Mesenchymal stem cell (in vitro differentiated cells and primary cell): ENCODE results near the gene TBL2.

Experiments
- DNase-seq: peaks from one replicate; pipeline ENCODE4 v3.0.0-alpha.2; 2013
- H2AFZ ChIP-seq: one replicate; pipeline ENCODE4 v1.6.1; 2013; ENCODE audit warnings: low read depth, mild to moderate bottlenecking, control low read depth, inconsistent platforms, low read length, moderate library complexity
- H2AK5ac ChIP-seq: 2 replicates; pipeline ENCODE4 v1.6.1; 2013; ENCODE audit warnings: low read length, moderate library complexity, mild to moderate bottlenecking, inconsistent platforms; ENCODE audit not compliant: severe bottlenecking
- H2BK120ac ChIP-seq: one replicate; pipeline ENCODE4 v1.6.1; 2013; ENCODE audit warnings: low read depth, mild to moderate bottlenecking, inconsistent platforms, low read length, moderate library complexity
- H2BK12ac ChIP-seq, 2 experiments: one replicate each; pipeline ENCODE4 v1.6.1; 2013; ENCODE audit warnings: inconsistent platforms in 2 of 2, low read length in 2 of 2, mild to moderate bottlenecking in 2 of 2, moderate library complexity in 2 of 2, control low read depth in 1 of 2
- H2BK15ac ChIP-seq: one replicate; pipeline ENCODE4 v1.6.1; 2013; ENCODE audit warnings: mild to moderate bottlenecking, low read depth, inconsistent platforms; ENCODE audit not compliant: poor library complexity, severe bottlenecking
- H2BK5ac ChIP-seq: 2 replicates; pipeline ENCODE4 v1.6.1; 2013; ENCODE audit warnings: low read depth, mild to moderate bottlenecking, low read length, control low read depth, inconsistent platforms; ENCODE audit not compliant: poor library complexity, severe bottlenecking
- H3K14ac ChIP-seq, 2 experiments: one replicate each; pipeline ENCODE4 v1.6.1; 2013; ENCODE audit warnings: inconsistent platforms in 2 of 2, low read length in 2 of 2, control low read depth in 1 of 2, mild to moderate bottlenecking in 1 of 2, moderate library complexity in 1 of 2
- H3K18ac ChIP-seq, 2 experiments: one replicate each; pipeline ENCODE4 v1.6.1; 2013; ENCODE audit warnings: inconsistent platforms in 2 of 2, low read length in 2 of 2, control low read depth in 1 of 2, low read depth in 1 of 2, mild to moderate bottlenecking in 1 of 2
- H3K23ac ChIP-seq, 2 experiments: one replicate each; pipeline ENCODE4 v1.6.1; 2013; ENCODE audit warnings: inconsistent platforms in 2 of 2, low read length in 2 of 2, mild to moderate bottlenecking in 2 of 2, moderate library complexity in 2 of 2, control low read depth in 1 of 2
- H3K27ac ChIP-seq: 2 replicates; pipeline ENCODE4 v1.5.1; 2013; ENCODE audit warnings: mild to moderate bottlenecking, moderate library complexity, low read length, control low read depth, inconsistent platforms; ENCODE audit not compliant: poor library complexity, severe bottlenecking
- H3K27me3 ChIP-seq, 2 experiments: 2 replicates each; pipeline versions ENCODE4 v1.6.1 to v1.7.0; 2013; ENCODE audit warnings: low read length in 2 of 2, mild to moderate bottlenecking in 2 of 2, moderate library complexity in 2 of 2, control low read depth in 1 of 2, inconsistent platforms in 1 of 2; ENCODE audit not compliant: control insufficient read depth in 1 of 2, insufficient read depth in 1 of 2
- H3K36me3 ChIP-seq, 2 experiments: 2 replicates each; pipeline versions ENCODE4 v1.6.1 to v1.7.0; 2013; ENCODE audit warnings: low read length in 2 of 2, control low read depth in 1 of 2, inconsistent platforms in 1 of 2, low read depth in 1 of 2, mild to moderate bottlenecking in 1 of 2; ENCODE audit not compliant: insufficient read depth in 2 of 2, control insufficient read depth in 1 of 2
- H3K4ac ChIP-seq, 2 experiments: one replicate each; pipeline ENCODE4 v1.6.1; 2013; ENCODE audit warnings: inconsistent platforms in 2 of 2, low read length in 2 of 2, mild to moderate bottlenecking in 2 of 2, moderate library complexity in 2 of 2, control low read depth in 1 of 2, low read depth in 1 of 2
- H3K4me1 ChIP-seq: 2 replicates; pipeline ENCODE4 v1.6.1; 2013; ENCODE audit warnings: low read depth, low read length, control low read depth; ENCODE audit not compliant: control insufficient read depth, insufficient read depth
- H3K4me2 ChIP-seq: 2 replicates; pipeline ENCODE4 v1.6.1; 2013; ENCODE audit warnings: low read length, mild to moderate bottlenecking, inconsistent platforms; ENCODE audit not compliant: poor library complexity, severe bottlenecking
- H3K4me3 ChIP-seq, 2 experiments: 2 replicates each; pipeline versions ENCODE4 v1.5.1 to v1.7.0; 2013; ENCODE audit warnings: low read length in 2 of 2, mild to moderate bottlenecking in 2 of 2, control low read depth in 1 of 2, low read depth in 1 of 2; ENCODE audit not compliant: insufficient read depth in 1 of 2
- H3K79me1 ChIP-seq: replicated peaks from 2 replicates; pipeline ENCODE4 v1.6.1; 2013; ENCODE audit warnings: mild to moderate bottlenecking, control low read depth, low read length, inconsistent platforms; ENCODE audit not compliant: poor library complexity, severe bottlenecking
- H3K9ac ChIP-seq: 2 replicates; pipeline ENCODE4 v1.7.0; 2013; ENCODE audit warnings: mild to moderate bottlenecking, low read length, moderate library complexity
- H3K9me3 ChIP-seq: 2 replicates; pipeline ENCODE4 v1.7.0; 2013; ENCODE audit warnings: mild to moderate bottlenecking, low read length; ENCODE audit not compliant: control insufficient read depth
- H4K8ac ChIP-seq: one replicate; pipeline ENCODE4 v1.6.1; 2013; ENCODE audit warnings: inconsistent platforms, mild to moderate bottlenecking, low read length, moderate library complexity
- H4K91ac ChIP-seq: one replicate; pipeline ENCODE4 v1.6.1; 2013; ENCODE audit warnings: mild to moderate bottlenecking, low read length, inconsistent platforms
- WGBS: methylation state at CpG from one replicate; pipeline ENCODE4 v1.1.7; 2013; ENCODE audit warnings: mixed read lengths; 5-methylcytosine and 5-hydroxymethylcytosine counted together

The TBL2 gene

DNA sequence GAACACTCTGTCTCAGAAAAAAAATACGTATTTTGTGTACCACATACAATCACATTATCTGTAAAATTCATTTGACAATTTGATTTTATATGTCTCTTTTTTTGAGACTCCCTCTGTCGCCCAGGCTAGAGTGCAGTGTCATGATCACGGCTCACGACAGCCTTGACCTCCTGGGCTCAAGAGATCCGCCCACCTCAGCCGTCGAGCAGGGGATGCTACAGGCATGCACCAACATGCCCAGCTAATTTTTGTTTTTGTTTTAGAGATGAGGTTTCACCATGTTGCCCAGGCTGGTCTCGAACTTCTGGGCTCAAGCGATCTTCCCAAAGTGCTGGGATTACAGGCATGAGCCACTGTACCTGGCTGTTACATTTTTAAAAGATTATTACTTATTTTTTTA is 44.6 kb downstream of the TBL2 start:
- WGBS = 87% methylated on average over 6 of the region's 9 CpGs
- Histone ChIP-seq H3K79me1 (peaks cover 19% of the 10 kb centered on the region), H3K18ac (no peak overlapping the region), H2AFZ (no peak overlapping the region), H3K36me3 (peaks cover 33 to 47% of the 10 kb centered on the region in 2 experiments), H2AK5ac (no peak overlapping the region), H4K91ac (no peak overlapping the region), H3K4ac (no peak overlapping the region), H2BK15ac (no peak overlapping the region), H4K8ac (no peak overlapping the region), H3K27ac (no peak overlapping the region), H3K4me3 (no peak overlapping the region), H2BK5ac (no peak overlapping the region), H3K9me3 (no peaks in the 10 kb centered on the region), H3K14ac (no peak overlapping the region), H2BK120ac (no peak overlapping the region), H2BK12ac (no peak overlapping the region), H3K4me1 (peaks cover 2% of the 10 kb centered on the region), H3K23ac (no peak overlapping the region), H3K9ac (no peak overlapping the region), H3K4me2 (no peak overlapping the region), H3K27me3 (no peaks in the 10 kb centered on the region)
- no peak for DNase-seq

- WGBS = 96% methylated on average over 6 of the region's 6 CpGs
- peaks cover 2% of the 10 kb centered on the region for H3K4me1 ChIP-seq
Measured at GRCh38 chr7:73532224-73532623, 46.2 kb downstream of the TBL2 start.

GRCh38 chr7:73530800-73531199 is 47.6 kb downstream of the TBL2 start:
- Histone ChIP-seq H3K4me3 (no peak overlapping the region), H3K27ac (no peak overlapping the region), H3K4me1 (peaks cover 2% of the 10 kb centered on the region), H3K4me2 (no peak overlapping the region), H3K27me3 (no peaks in the 10 kb centered on the region), H4K8ac (no peak overlapping the region), H2BK12ac (no peak overlapping the region), H2AK5ac (no peak overlapping the region), H3K9me3 (no peaks in the 10 kb centered on the region), H3K36me3 (peaks cover 4 to 21% of the 10 kb centered on the region in 2 experiments), H2BK15ac (no peak overlapping the region), H2BK120ac (no peak overlapping the region), H3K79me1 (no peaks in the 10 kb centered on the region), H4K91ac (no peak overlapping the region), H3K23ac (no peak overlapping the region), H3K9ac (no peak overlapping the region), H2AFZ (no peak overlapping the region), H2BK5ac (no peak overlapping the region), H3K4ac (no peak overlapping the region), H3K18ac (no peak overlapping the region), H3K14ac (no peak overlapping the region)
- 100% methylated on average over 3 of the region's 3 CpGs for WGBS
- no peak for DNase-seq

More at GRCh38 chr7:73532224-73532623, 46.2 kb downstream of the TBL2 start:
- no peak overlapping the region for H2AK5ac ChIP-seq
- H4K91ac ChIP-seq = no peak overlapping the region
- no peak overlapping the region for H2BK12ac ChIP-seq
- H3K9ac ChIP-seq = no peak overlapping the region
- no peak overlapping the region for H4K8ac ChIP-seq
- no peak overlapping the region for H2AFZ ChIP-seq
- no peak for DNase-seq
- H3K4me2 ChIP-seq = no peak overlapping the region
- no peaks in the 10 kb centered on the region for H3K27me3 ChIP-seq
- no peak overlapping the region for H3K4ac ChIP-seq
- H3K79me1 ChIP-seq = peaks cover 11% of the 10 kb centered on the region
- no peak overlapping the region for H3K14ac ChIP-seq
- no peak overlapping the region for H3K27ac ChIP-seq
- no peak overlapping the region for H3K4me3 ChIP-seq
- no peak overlapping the region for H2BK5ac ChIP-seq
- peaks cover 18 to 34% of the 10 kb centered on the region in 2 experiments for H3K36me3 ChIP-seq
- H3K9me3 ChIP-seq = no peaks in the 10 kb centered on the region
- no peak overlapping the region for H3K18ac ChIP-seq
- H3K23ac ChIP-seq = no peak overlapping the region
- H2BK15ac ChIP-seq = no peak overlapping the region
- no peak overlapping the region for H2BK120ac ChIP-seq

- Histone ChIP-seq H2BK5ac (no peak overlapping the region), H3K4me3 (no peak overlapping the region), H2AK5ac (no peak overlapping the region), H3K36me3 (peaks cover 0 to 3% of the 10 kb centered on the region in 2 experiments), H3K4ac (no peak overlapping the region), H3K27ac (no peak overlapping the region), H2BK120ac (no peak overlapping the region), H3K9ac (no peak overlapping the region), H2BK15ac (no peak overlapping the region), H3K18ac (no peak overlapping the region), H2AFZ (no peak overlapping the region), H4K91ac (no peak overlapping the region), H3K4me1 (peaks cover 2% of the 10 kb centered on the region), H3K4me2 (no peak overlapping the region), H3K23ac (no peak overlapping the region), H3K27me3 (no peaks in the 10 kb centered on the region), H3K14ac (no peak overlapping the region), H3K79me1 (peaks cover 5% of the 10 kb centered on the region), H2BK12ac (no peak overlapping the region), H4K8ac (no peak overlapping the region), H3K9me3 (no peaks in the 10 kb centered on the region)
- no peak for DNase-seq
- WGBS = 74% methylated on average over 5 of the region's 8 CpGs
Measured at GRCh38 chr7:73526896-73527821, 51.2 kb downstream of the TBL2 start.
